Measurements from ENCODE around the gene GTF3C5. TPM values are rescaled to one million over a fixed set of nuclear protein-coding genes. Genes with fewer than 3 reads are reported as not detected.

The GTF3C5 gene
- total RNA-seq, 1 donor from 2014 or later = 94.0 TPM

GRCh38 chr9:133063159-133063499 lies 32.3 kb downstream of the GTF3C5 start:
- DNase-seq (ENCODE audit: low spot score, unreplicated experiment) = no peak
- Mint-ChIP-seq H3K27me3 (no peaks in the 10 kb centered on the region), H3K4me1 (ENCODE audit: low read depth) (peaks cover 2% of the 10 kb centered on the region), H3K27ac (no peak overlapping the region), H3K36me3 (ENCODE audit: insufficient read depth) (no peaks in the 10 kb centered on the region), H3K9me3 (ENCODE audit: low read depth) (no peaks in the 10 kb centered on the region), H3K4me3 (ENCODE audit: low read depth) (no peak overlapping the region)
- TF ChIP-seq CTCF (IDR thresholded peaks at IDR 0.05; ENCODE audit: unreplicated experiment) = no peak

GRCh38 chr9:133063500-133064231 lies 32.9 kb downstream of the GTF3C5 start:
- H3K9me3 Mint-ChIP-seq (ENCODE audit: low read depth) = no peaks in the 10 kb centered on the region
- H3K27me3 Mint-ChIP-seq = no peaks in the 10 kb centered on the region
- TF ChIP-seq CTCF (IDR thresholded peaks at IDR 0.05; ENCODE audit: unreplicated experiment) = no peak
- no peak overlapping the region for H3K4me3 Mint-ChIP-seq (ENCODE audit: low read depth)
- peaks cover 2% of the 10 kb centered on the region for H3K4me1 Mint-ChIP-seq (ENCODE audit: low read depth)
- H3K36me3 Mint-ChIP-seq (ENCODE audit: insufficient read depth) = no peaks in the 10 kb centered on the region
- H3K27ac Mint-ChIP-seq = no peak overlapping the region
- no peak for DNase-seq (ENCODE audit: low spot score, unreplicated experiment)

- Mint-ChIP-seq H3K4me1 (ENCODE audit: low read depth) (peaks cover 2% of the 10 kb centered on the region), H3K27me3 (no peaks in the 10 kb centered on the region), H3K27ac (no peak overlapping the region), H3K36me3 (ENCODE audit: insufficient read depth) (no peaks in the 10 kb centered on the region), H3K4me3 (ENCODE audit: low read depth) (no peak overlapping the region), H3K9me3 (ENCODE audit: low read depth) (no peaks in the 10 kb centered on the region)
- no peak for DNase-seq (ENCODE audit: low spot score, unreplicated experiment)
- no peak for TF ChIP-seq CTCF (IDR thresholded peaks at IDR 0.05; ENCODE audit: unreplicated experiment)
Observed at GRCh38 chr9:133064241-133065069, 33.7 kb downstream of the GTF3C5 start.

- no peaks in the 10 kb centered on the region for H3K9me3 Mint-ChIP-seq (ENCODE audit: low read depth)
- no peaks in the 10 kb centered on the region for H3K27me3 Mint-ChIP-seq
- no peak overlapping the region for H3K4me3 Mint-ChIP-seq (ENCODE audit: low read depth)
- H3K27ac Mint-ChIP-seq = no peak overlapping the region
- peaks cover 2% of the 10 kb centered on the region for H3K4me1 Mint-ChIP-seq (ENCODE audit: low read depth)
- TF ChIP-seq CTCF (IDR thresholded peaks at IDR 0.05; ENCODE audit: unreplicated experiment) = no peak
- no peak for DNase-seq (ENCODE audit: low spot score, unreplicated experiment)
- no peaks in the 10 kb centered on the region for H3K36me3 Mint-ChIP-seq (ENCODE audit: insufficient read depth)
Observed at GRCh38 chr9:133065070-133065388, 34.2 kb downstream of the GTF3C5 start.

GRCh38 chr9:133066181-133066983 lies 35.6 kb downstream of the GTF3C5 start:
- no peaks in the 10 kb centered on the region for H3K36me3 Mint-ChIP-seq (ENCODE audit: insufficient read depth)
- no peaks in the 10 kb centered on the region for H3K4me1 Mint-ChIP-seq (ENCODE audit: low read depth)
- no peaks in the 10 kb centered on the region for H3K9me3 Mint-ChIP-seq (ENCODE audit: low read depth)
- DNase-seq (ENCODE audit: low spot score, unreplicated experiment) = no peak
- H3K4me3 Mint-ChIP-seq (ENCODE audit: low read depth) = no peak overlapping the region
- H3K27ac Mint-ChIP-seq = no peak overlapping the region
- no peaks in the 10 kb centered on the region for H3K27me3 Mint-ChIP-seq
- TF ChIP-seq CTCF (IDR thresholded peaks at IDR 0.05; ENCODE audit: unreplicated experiment) = no peak
